Right atrium auricular region (tissue), 2 donors: ENCODE data around the gene PRKCH. TPM values are rescaled to one million over a fixed set of nuclear protein-coding genes. Genes with fewer than 3 reads are reported as not detected.

Experiments
- DNase-seq: peaks from one replicate; pipeline ENCODE4 v3.0.0-alpha.2; 2019; ENCODE audit warnings: low spot score
- H3K27ac ChIP-seq, 2 donors: fragments of 200-600 bp; sonication (generic); 1 replicate in 1 of 2; 2 replicates in 1 of 2; pipeline ENCODE4 v1.5.1; 2016 to 2019
- H3K27me3 ChIP-seq, 2 donors: fragments of 200-600 bp; sonication (generic); one replicate each; pipeline versions ENCODE4 v1.5.1 to v1.6.0; 2017 to 2019
- H3K36me3 ChIP-seq: fragments of 200-600 bp; sonication (generic); one replicate; pipeline ENCODE4 v1.5.1; 2016
- H3K4me1 ChIP-seq, 2 donors: fragments of 200-600 bp; sonication (generic); one replicate each; pipeline versions ENCODE4 v1.5.1 to v1.6.0; 2017 to 2019
- H3K4me3 ChIP-seq, 2 donors: fragments of 200-600 bp; sonication (generic); 1 replicate in 1 of 2; 2 replicates in 1 of 2; pipeline ENCODE4 v1.5.1; 2017 to 2019; ENCODE audit warnings: mild to moderate bottlenecking in 1 of 2, moderate library complexity in 1 of 2
- H3K9me3 ChIP-seq, 2 donors: fragments of 200-600 bp; sonication (generic); one replicate each; pipeline ENCODE4 v1.5.1; 2019
- CTCF ChIP-seq, 2 donors: fragments of 200-600 bp; sonication (generic); IDR thresholded peaks; one replicate each; pipeline ENCODE4 v1.5.1; 2019; ENCODE audit warnings: antibody characterized with exemption in 2 of 2
- total RNA-seq, 2 donors: library from RNA; depleted of rRNA; stranded (reverse); fragments of >200 nt; gene quantifications; one replicate each; pipeline ENCODE4 v1.1.0, GENCODE V29; 2016

Gene PRKCH
- total RNA-seq, 2 donors from 2014 or later, result 24.9 to 40.3 TPM

- no peaks in the 10 kb centered on the region for H3K36me3 ChIP-seq
- H3K9me3 ChIP-seq, result peaks cover 0 to 26% of the 10 kb centered on the region in 2 donors
- H3K4me1 ChIP-seq, result peaks cover 0 to 5% of the 10 kb centered on the region in 2 donors
- H3K4me3 ChIP-seq, result no peak overlapping the region
- no peaks in the 10 kb centered on the region for H3K27me3 ChIP-seq
- no peak for DNase-seq
- no peak for TF ChIP-seq CTCF (IDR thresholded peaks at IDR 0.05)
- H3K27ac ChIP-seq, result no peak overlapping the region
These were observed 51.6 kb downstream of the PRKCH start for GRCh38 chr14:61372842-61373555.

GRCh38 chr14:61374284-61374683 lies 52.9 kb downstream of the PRKCH start:
- no peak for DNase-seq
- no peak overlapping the region for H3K27ac ChIP-seq
- H3K36me3 ChIP-seq, result no peaks in the 10 kb centered on the region
- no peak overlapping the region for H3K4me3 ChIP-seq
- no peak for TF ChIP-seq CTCF (IDR thresholded peaks at IDR 0.05)
- no peaks in the 10 kb centered on the region for H3K4me1 ChIP-seq
- H3K9me3 ChIP-seq, result peaks cover 0 to 26% of the 10 kb centered on the region in 2 donors
- H3K27me3 ChIP-seq, result no peaks in the 10 kb centered on the region

DNA sequence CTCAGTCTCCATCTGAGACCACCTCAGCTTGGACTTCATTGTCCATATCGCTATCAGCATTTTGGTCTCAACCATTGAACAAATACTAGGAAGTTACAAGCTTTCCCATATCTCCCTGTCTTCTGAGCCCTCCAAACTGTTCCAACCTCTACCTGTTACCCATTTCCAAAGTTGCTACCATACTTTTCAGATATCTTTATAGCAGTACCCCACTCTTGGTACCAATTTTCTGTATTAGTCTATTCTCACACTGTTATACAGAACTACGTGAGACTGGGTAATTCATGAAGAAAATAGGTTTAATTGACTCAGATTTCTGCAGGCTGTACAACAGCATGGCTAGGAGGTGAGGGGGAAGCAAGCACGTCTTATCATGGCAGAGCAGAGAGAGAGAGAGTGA lies 53.8 kb downstream of the PRKCH start:
- Histone ChIP-seq H3K36me3 (no peaks in the 10 kb centered on the region), H3K4me1 (no peaks in the 10 kb centered on the region), H3K27ac (no peak overlapping the region), H3K9me3 (peaks cover 0 to 26% of the 10 kb centered on the region in 2 donors), H3K27me3 (no peaks in the 10 kb centered on the region), H3K4me3 (no peak overlapping the region)
- TF ChIP-seq CTCF (IDR thresholded peaks at IDR 0.05), result no peak
- no peak for DNase-seq

- DNase-seq, result no peak
- no peak for TF ChIP-seq CTCF (IDR thresholded peaks at IDR 0.05)
- no peak overlapping the region for H3K4me3 ChIP-seq
- no peaks in the 10 kb centered on the region for H3K36me3 ChIP-seq
- H3K27me3 ChIP-seq, result no peaks in the 10 kb centered on the region
- no peak overlapping the region for H3K27ac ChIP-seq
- peaks cover 0 to 26% of the 10 kb centered on the region in 2 donors for H3K9me3 ChIP-seq
- H3K4me1 ChIP-seq, result no peaks in the 10 kb centered on the region
These were observed 54.9 kb downstream of the PRKCH start for GRCh38 chr14:61376314-61376713.

GRCh38 chr14:61377749-61378148 lies 56.4 kb downstream of the PRKCH start:
- Histone ChIP-seq H3K4me3 (no peak overlapping the region), H3K4me1 (peaks cover 0 to 8% of the 10 kb centered on the region in 2 donors), H3K27ac (no peak overlapping the region), H3K36me3 (no peaks in the 10 kb centered on the region), H3K27me3 (no peaks in the 10 kb centered on the region), H3K9me3 (peaks cover 0 to 26% of the 10 kb centered on the region in 2 donors)
- DNase-seq, result no peak
- no peak for TF ChIP-seq CTCF (IDR thresholded peaks at IDR 0.05)
